Cardiac fibroblast (primary cell): Measurements from ENCODE around the gene TICAM2.
"Not testable (repeated sequence)": the region's sequence is repeated elsewhere in the genome, so short reads cannot be mapped to it uniquely, and the experiment has no call there.

Source experiments
- DNase-seq, 2 donors: peaks; one replicate each; pipeline versions ENCODE4 v3.0.0 to v3.0.0-alpha.2; 2010; ENCODE audit warnings: low read depth in 2 of 2
- H3K4me3 ChIP-seq, 2 donors: replicated peaks in 1 of 2; 1 replicate in 1 of 2; 2 replicates in 1 of 2; pipeline ENCODE4 v1.5.1; 2011; ENCODE audit warnings: low read depth in 2 of 2, low read length in 2 of 2, mild to moderate bottlenecking in 2 of 2, moderate library complexity in 1 of 2
- TF ChIP-seq, protein P1 (sequence below): IDR thresholded peaks from one replicate; pipeline ENCODE4 v1.5.1; 2011; ENCODE audit warnings: low read depth, mild to moderate bottlenecking, low read length, inconsistent platforms

Gene TICAM2, protein sequence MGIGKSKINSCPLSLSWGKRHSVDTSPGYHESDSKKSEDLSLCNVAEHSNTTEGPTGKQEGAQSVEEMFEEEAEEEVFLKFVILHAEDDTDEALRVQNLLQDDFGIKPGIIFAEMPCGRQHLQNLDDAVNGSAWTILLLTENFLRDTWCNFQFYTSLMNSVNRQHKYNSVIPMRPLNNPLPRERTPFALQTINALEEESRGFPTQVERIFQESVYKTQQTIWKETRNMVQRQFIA

DNA sequence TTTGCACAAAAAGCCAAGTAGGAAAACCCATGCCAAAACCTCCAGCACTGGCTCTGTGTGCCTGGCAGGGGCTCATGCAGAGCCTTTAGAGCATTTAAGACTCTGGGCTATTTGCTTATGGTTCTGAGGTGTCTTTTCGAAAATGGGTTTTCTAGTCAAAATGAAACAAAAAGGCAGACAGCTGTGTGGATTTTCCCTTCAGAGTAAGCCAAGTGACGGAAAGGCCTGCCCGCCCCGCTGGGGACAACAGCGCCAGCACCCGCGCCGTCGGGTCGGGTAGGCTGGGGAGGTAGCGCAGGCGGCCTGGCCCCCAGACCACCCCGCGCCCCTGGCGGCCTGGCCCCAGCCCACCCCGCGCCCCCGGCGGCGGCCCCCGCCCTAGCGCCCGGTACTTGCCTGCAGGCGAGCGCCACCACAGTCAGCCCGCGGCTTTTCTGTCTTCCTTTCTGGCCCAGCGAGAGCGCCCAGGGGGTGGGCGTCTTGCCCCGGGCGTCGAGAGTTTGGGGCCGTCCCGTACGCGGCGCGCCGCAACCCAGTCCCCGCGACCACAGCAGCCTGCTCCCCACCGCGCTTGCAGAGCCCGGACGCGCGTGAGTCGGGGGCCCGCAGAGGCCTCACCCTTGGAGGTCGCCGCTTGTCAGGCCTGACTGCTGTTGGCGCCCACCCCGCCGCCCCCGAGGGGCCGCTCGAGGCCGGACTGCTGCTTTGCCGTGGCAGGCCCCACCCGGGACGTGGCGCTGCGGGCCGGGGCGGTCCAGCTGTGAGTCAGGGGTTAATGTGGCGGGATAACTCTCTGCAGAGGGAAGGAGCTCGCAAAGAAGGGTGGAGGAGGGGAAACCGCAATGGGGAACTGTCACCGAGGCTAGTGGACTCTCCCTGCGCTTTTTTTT is at the start of gene TICAM2:
TSS of gene TICAM2 (minus strand) at position 779 of the 890 bp plus-strand sequence. CDS start 21,223 bp downstream, outside the sequence.
- H3K4me3 ChIP-seq, result peak within 1 kb of the TSS; percentile 52 to 78
- TF ChIP-seq, protein P1, sequence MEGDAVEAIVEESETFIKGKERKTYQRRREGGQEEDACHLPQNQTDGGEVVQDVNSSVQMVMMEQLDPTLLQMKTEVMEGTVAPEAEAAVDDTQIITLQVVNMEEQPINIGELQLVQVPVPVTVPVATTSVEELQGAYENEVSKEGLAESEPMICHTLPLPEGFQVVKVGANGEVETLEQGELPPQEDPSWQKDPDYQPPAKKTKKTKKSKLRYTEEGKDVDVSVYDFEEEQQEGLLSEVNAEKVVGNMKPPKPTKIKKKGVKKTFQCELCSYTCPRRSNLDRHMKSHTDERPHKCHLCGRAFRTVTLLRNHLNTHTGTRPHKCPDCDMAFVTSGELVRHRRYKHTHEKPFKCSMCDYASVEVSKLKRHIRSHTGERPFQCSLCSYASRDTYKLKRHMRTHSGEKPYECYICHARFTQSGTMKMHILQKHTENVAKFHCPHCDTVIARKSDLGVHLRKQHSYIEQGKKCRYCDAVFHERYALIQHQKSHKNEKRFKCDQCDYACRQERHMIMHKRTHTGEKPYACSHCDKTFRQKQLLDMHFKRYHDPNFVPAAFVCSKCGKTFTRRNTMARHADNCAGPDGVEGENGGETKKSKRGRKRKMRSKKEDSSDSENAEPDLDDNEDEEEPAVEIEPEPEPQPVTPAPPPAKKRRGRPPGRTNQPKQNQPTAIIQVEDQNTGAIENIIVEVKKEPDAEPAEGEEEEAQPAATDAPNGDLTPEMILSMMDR, result no peak
- peak; percentile 63 to 73 for DNase-seq

DNA sequence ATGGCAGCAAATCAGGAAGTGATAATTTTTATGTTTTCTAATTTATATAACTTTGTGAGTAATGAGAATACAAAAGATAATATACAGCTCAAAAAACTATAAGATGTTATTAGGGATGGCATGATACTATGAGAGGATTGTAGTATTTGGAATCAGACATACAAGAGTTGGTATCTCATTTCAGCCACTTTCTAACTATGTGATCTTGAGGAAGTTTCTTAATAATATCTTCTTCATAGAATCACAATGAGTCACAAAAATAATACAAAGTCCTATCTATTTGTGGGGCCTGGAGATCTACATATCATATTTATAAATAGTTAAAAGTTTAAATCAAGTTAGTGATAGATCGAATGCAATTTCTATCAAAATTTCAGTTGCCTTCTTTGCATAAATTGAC is 47.3 kb upstream of the TICAM2 start:
- no peak for DNase-seq
- H3K4me3 ChIP-seq, result no peak overlapping the region
- TF ChIP-seq, protein P1, result no peak

DNA sequence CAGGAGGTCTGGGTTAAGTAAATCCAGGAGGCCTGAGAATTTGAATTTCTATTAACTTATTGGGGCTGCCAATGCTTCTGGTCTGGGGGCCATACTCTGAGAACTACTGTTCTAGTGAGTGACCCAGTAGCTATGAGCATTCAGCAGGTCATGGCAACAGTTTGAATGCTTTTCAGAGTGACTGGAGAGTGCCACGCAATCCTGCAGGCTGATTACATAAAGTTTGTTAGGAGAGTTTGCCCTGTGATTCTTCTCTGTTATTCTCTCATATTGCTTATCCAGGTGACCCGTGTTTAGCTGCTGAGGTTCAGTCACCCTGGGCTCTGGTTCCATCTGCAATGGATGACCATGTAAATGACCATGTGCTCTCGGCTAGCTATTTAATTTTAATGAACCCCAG is 45.8 kb upstream of the TICAM2 start:
- TF ChIP-seq, protein P1, result no peak
- H3K4me3 ChIP-seq, result no peak overlapping the region
- DNase-seq, result no peak

DNA sequence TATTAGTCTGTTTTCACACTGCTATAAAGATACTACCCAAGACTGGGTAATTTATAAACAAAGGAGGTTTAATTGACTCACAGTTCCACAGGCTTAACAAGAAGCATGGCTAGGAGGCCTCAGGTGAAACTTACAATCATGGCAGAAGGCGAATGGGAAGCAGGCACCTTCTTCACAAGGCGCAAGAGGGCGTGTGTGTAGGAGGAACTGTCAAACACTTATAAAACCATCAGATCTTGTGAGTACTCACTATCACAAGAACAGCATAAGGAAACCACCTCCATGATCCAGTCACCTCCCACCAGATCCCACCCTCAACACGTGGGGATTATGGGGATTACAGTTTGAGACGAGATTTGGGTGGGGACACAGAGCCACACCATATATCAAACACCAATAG is 43.1 kb upstream of the TICAM2 start:
- not testable (repeated sequence) for H3K4me3 ChIP-seq, DNase-seq

DNA sequence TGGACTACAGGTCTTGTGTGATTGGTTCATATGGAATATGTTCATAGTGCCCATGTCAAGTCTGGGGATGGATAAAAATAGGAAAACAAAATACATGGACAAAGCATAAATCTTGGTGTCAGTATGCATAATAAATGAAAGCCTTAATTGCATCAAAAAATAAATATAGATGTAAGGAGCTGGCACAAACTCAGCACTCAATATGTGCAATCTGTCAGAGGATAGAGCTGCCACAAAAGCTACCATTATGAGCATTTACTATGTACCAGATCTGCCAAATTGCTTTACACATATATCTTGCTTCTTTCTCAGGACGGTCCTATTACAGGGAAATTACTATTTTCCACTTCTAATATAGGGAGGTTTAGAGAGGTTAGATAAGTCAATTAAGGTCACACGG is 41.8 kb upstream of the TICAM2 start:
- DNase-seq, result no peak
- TF ChIP-seq, protein P1, result no peak
- no peak overlapping the region for H3K4me3 ChIP-seq

DNA sequence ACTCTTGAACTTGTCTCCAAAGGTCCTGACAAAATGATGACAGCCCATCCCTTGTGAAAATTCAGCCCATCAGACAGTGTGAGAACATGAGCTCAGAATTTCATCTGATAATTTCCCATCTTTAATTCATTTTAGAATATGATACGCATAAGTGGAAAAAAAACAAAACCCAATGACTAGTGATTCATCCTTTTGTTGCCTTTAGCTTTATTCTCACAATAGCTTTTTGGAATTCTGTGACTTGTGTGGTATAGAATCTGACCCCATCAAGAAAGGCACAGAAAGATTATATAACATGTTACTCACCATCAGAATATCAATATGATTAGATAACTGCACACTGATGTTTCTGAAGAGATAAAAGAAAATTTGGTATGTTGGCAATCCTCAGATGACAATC is 39.7 kb upstream of the TICAM2 start:
- TF ChIP-seq, protein P1, result no peak
- DNase-seq, result peak in 1 of 2 donors; percentile 33
- no peak overlapping the region for H3K4me3 ChIP-seq

DNA sequence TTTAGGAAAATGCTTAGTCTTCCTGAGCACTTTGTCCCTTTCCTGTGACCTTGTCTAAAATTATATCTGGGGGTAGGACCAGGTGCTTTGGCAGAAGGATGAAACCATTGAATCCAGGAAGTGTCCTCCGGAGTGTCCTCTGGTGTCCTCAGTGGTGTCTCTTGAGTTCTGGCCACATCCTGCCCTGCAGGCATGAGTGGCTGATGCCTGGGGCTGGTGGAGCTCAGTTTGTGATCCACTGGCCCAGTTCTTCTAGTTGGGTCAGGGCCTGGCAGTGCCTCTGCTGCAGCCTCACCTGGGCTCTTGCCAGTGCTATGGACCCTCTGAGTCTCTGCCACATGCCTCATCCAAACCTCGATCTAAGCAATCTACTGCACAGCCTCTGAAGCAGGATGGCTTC is 38.0 kb upstream of the TICAM2 start:
- no peak for DNase-seq
- no peak overlapping the region for H3K4me3 ChIP-seq
- TF ChIP-seq, protein P1, result no peak
